GM23248 (cell line): ENCODE measurements around the gene RAB8A.

Experiments
- EZH2 ChIP-seq: fragments of 200-600 bp; sonication (generic); IDR thresholded peaks from 2 replicates; pipeline ENCODE4 v1.6.1; 2018; ENCODE audit warnings: antibody characterized with exemption, mild to moderate bottlenecking; ENCODE audit not compliant: insufficient read depth, poor library complexity, severe bottlenecking
- EZH2phosphoT487 ChIP-seq: fragments of 200-600 bp; sonication (generic); IDR thresholded peaks from 2 replicates; pipeline ENCODE4 v1.6.1; 2018; ENCODE audit warnings: antibody characterized with exemption, moderate library complexity, mild to moderate bottlenecking, low read depth; ENCODE audit not compliant: insufficient read depth

- TF ChIP-seq EZH2 (no peak), EZH2phosphoT487 (no peak)
Observed at GRCh38 chr19:16106121-16106520, 5.6 kb upstream of the RAB8A start.
